ENCODE measurements around the gene HBD.

HBD gene

DNA sequence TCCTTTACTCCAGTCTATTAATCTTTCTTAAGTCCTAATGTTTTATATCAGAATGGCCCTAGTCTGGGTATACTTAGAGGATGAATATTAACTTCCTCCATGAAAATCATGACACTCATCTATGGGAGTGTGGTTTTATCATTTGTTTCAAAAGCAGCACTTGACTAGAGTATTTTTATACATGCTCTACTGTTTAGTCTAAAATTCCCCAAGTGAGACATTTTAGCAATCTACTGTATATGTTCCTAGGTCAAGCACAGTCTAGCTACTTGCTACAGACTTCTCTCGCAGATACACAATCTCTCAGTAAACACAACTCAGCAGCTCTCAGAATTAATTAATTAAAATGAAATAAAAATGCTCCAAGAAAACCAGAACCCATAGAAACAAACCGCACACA, 4.5 kb downstream of the HBD start:
- Mint-ChIP-seq H3K4me3 (no peak overlapping the region), H3K9me3 (no peaks in the 10 kb centered on the region), H3K4me1 (no peaks in the 10 kb centered on the region), H3K27ac (no peak overlapping the region), H3K36me3 (no peaks in the 10 kb centered on the region)
- DNase-seq (ENCODE audit: low spot score in 2 of 2) (no peak), ATAC-seq (no peak)

DNA sequence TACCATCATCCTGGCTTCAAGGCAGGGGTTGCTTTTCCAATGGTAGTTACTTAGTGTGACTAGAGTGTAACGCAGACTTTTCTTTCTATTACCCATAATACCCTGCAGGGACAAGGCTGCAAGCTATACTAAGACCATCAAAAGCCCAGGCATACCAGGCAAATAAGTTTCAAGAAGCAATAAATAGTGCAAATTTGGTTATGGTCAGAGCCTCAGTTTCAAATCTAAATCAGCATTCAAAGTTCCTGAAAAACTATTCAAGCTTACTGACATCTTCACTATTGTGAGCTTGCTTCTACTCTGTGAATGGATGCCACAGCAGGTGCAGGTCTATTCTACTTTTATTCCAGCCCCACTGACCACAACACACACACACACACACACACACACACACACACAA, 4.9 kb downstream of the HBD start:
- ATAC-seq (no peak), DNase-seq (ENCODE audit: low spot score in 2 of 2) (no peak)
- no peak overlapping the region for H3K4me3 Mint-ChIP-seq
- H3K4me1 Mint-ChIP-seq = no peaks in the 10 kb centered on the region
- no peak overlapping the region for H3K27ac Mint-ChIP-seq
- no peaks in the 10 kb centered on the region for H3K9me3 Mint-ChIP-seq
- no peaks in the 10 kb centered on the region for H3K36me3 Mint-ChIP-seq

DNA sequence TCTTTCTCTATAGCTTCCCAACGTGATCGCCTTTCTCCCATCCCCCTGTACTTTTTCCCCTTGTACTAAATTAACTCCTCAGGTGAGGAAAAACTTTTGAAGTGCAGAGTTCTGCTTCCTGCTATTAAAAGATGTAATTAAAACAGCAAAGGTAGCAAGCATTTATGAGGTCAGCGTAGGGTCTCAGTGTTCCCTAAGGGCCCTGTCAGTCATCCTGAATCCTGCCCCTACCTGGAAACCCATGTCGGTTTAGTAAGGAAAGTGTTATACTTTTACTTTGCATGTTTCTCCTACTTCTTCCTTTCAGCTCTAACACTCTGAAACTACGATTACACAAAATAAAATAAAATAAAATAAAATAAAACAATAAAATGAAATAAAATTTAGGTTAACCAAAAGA, 6.2 kb downstream of the HBD start:
- Mint-ChIP-seq H3K36me3 (no peaks in the 10 kb centered on the region), H3K9me3 (no peaks in the 10 kb centered on the region), H3K4me3 (no peak overlapping the region), H3K4me1 (no peaks in the 10 kb centered on the region), H3K27ac (no peak overlapping the region)
- ATAC-seq = no peak
- DNase-seq (ENCODE audit: low spot score in 2 of 2) = no peak

DNA sequence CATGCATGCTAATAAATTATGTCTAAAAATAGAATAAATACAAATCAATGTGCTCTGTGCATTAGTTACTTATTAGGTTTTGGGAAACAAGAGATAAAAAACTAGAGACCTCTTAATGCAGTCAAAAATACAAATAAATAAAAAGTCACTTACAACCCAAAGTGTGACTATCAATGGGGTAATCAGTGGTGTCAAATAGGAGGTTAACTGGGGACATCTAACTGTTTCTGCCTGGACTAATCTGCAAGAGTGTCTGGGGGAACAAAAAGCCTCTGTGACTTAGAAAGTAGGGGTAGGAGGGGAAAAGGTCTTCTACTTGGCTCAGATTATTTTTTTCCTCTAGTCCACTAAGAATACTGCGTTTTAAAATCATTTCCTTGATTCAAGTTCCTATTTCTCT, 6.6 kb downstream of the HBD start:
- H3K4me1 Mint-ChIP-seq = no peaks in the 10 kb centered on the region
- no peak for DNase-seq (ENCODE audit: low spot score in 2 of 2)
- H3K9me3 Mint-ChIP-seq = peaks cover under 1% of the 10 kb centered on the region
- no peak for ATAC-seq
- H3K4me3 Mint-ChIP-seq = no peak overlapping the region
- no peak overlapping the region for H3K27ac Mint-ChIP-seq
- H3K36me3 Mint-ChIP-seq = no peaks in the 10 kb centered on the region

DNA sequence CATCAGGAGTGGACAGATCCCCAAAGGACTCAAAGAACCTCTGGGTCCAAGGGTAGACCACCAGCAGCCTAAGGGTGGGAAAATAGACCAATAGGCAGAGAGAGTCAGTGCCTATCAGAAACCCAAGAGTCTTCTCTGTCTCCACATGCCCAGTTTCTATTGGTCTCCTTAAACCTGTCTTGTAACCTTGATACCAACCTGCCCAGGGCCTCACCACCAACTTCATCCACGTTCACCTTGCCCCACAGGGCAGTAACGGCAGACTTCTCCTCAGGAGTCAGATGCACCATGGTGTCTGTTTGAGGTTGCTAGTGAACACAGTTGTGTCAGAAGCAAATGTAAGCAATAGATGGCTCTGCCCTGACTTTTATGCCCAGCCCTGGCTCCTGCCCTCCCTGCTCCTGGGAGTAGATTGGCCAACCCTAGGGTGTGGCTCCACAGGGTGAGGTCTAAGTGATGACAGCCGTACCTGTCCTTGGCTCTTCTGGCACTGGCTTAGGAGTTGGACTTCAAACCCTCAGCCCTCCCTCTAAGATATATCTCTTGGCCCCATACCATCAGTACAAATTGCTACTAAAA, 7.5 kb downstream of the HBD start, which contains the start of gene HBB:
TSS of gene HBB (minus strand) at position 340 of the 579 bp plus-strand sequence. CDS start at position 290, 50 bp downstream.
- no peaks in the 10 kb centered on the region for H3K36me3 Mint-ChIP-seq
- H3K4me1 Mint-ChIP-seq = no peaks in the 10 kb centered on the region
- H3K4me3 Mint-ChIP-seq = no peak within 1 kb of the TSS
- no peak within 1 kb of the TSS for H3K27ac Mint-ChIP-seq
- H3K9me3 Mint-ChIP-seq = peaks cover 4% of the 10 kb centered on the region
- DNase-seq (ENCODE audit: low spot score in 2 of 2) (no peak), ATAC-seq (peak; percentile 21)

DNA sequence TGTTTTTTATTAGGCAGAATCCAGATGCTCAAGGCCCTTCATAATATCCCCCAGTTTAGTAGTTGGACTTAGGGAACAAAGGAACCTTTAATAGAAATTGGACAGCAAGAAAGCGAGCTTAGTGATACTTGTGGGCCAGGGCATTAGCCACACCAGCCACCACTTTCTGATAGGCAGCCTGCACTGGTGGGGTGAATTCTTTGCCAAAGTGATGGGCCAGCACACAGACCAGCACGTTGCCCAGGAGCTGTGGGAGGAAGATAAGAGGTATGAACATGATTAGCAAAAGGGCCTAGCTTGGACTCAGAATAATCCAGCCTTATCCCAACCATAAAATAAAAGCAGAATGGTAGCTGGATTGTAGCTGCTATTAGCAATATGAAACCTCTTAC, 8.8 kb downstream of the HBD start:
- no peak overlapping the region for H3K27ac Mint-ChIP-seq
- no peaks in the 10 kb centered on the region for H3K36me3 Mint-ChIP-seq
- DNase-seq (ENCODE audit: low spot score in 2 of 2) (no peak), ATAC-seq (no peak)
- H3K4me3 Mint-ChIP-seq = no peak overlapping the region
- no peaks in the 10 kb centered on the region for H3K4me1 Mint-ChIP-seq
- H3K9me3 Mint-ChIP-seq = peaks cover 8% of the 10 kb centered on the region

DNA sequence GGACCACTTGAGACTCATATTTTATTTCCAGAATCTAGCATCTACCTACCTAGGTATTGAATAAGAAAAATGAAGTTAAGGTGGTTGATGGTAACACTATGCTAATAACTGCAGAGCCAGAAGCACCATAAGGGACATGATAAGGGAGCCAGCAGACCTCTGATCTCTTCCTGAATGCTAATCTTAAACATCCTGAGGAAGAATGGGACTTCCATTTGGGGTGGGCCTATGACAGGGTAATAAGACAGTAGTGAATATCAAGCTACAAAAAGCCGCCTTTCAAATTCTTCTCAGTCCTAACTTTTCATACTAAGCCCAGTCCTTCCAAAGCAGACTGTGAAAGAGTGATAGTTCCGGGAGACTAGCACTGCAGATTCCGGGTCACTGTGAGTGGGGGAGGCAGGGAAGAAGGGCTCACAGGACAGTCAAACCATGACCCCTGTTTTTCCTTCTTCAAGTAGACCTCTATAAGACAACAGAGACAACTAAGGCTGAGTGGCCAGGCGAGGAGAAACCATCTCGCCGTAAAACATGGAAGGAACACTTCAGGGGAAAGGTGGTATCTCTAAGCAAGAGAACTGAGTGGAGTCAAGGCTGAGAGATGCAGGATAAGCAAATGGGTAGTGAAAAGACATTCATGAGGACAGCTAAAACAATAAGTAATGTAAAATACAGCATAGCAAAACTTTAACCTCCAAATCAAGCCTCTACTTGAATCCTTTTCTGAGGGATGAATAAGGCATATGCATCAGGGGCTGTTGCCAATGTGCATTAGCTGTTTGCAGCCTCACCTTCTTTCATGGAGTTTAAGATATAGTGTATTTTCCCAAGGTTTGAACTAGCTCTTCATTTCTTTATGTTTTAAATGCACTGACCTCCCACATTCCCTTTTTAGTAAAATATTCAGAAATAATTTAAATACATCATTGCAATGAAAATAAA, 9.5 kb downstream of the HBD start:
- Mint-ChIP-seq H3K4me1 (no peaks in the 10 kb centered on the region), H3K27ac (no peak overlapping the region), H3K36me3 (no peaks in the 10 kb centered on the region), H3K4me3 (no peak overlapping the region), H3K9me3 (peaks cover 8% of the 10 kb centered on the region)
- ATAC-seq (no peak), DNase-seq (ENCODE audit: low spot score in 2 of 2) (no peak)

DNA sequence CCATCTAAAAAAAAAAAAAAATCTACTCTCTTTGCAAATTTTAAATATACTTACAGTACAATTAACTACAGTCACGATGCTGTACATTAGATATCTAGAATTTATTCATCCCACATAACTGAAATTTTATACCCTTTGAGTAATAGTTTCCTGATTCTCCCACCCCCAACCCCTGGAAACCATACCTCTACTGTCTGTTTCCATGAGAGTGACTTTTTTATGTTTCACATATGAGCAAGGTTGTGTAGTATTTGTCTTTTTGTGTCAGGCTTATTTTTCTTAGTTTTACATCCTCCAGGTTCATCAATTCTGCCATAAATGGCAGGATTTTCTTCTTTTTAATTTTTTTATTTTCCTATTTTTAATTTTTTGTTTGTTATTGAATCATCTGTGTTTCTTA, 10.6 kb downstream of the HBD start:
- H3K4me1 Mint-ChIP-seq = no peaks in the 10 kb centered on the region
- DNase-seq (ENCODE audit: low spot score in 2 of 2) (no peak), ATAC-seq (no peak)
- no peak overlapping the region for H3K4me3 Mint-ChIP-seq
- no peak overlapping the region for H3K27ac Mint-ChIP-seq
- no peaks in the 10 kb centered on the region for H3K36me3 Mint-ChIP-seq
- peaks cover 8% of the 10 kb centered on the region for H3K9me3 Mint-ChIP-seq

DNA sequence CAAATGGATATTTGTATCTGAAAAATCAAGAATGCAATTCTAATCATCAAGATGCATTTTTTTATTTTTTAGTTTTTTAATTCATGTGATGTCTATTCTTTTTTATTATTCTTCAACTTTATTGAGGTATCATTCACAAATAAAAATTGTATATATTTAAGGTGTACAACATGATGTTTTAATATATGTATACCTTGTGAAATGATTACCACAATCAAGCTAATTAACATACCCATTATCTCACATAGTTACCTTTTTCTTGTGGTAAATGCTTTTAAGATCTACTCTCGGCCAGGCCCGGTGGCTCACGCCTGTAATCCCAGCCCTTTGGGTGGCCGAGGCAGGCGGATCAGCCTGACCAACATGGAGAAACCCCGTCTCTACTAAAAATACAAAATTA, 11.1 kb downstream of the HBD start:
- no peak for DNase-seq (ENCODE audit: low spot score in 2 of 2)
- H3K4me3 Mint-ChIP-seq = no peak overlapping the region
- H3K4me1 Mint-ChIP-seq = no peaks in the 10 kb centered on the region
- H3K9me3 Mint-ChIP-seq = peaks cover 8% of the 10 kb centered on the region
- H3K36me3 Mint-ChIP-seq = no peaks in the 10 kb centered on the region
- no peak overlapping the region for H3K27ac Mint-ChIP-seq
- ATAC-seq = no peak

DNA sequence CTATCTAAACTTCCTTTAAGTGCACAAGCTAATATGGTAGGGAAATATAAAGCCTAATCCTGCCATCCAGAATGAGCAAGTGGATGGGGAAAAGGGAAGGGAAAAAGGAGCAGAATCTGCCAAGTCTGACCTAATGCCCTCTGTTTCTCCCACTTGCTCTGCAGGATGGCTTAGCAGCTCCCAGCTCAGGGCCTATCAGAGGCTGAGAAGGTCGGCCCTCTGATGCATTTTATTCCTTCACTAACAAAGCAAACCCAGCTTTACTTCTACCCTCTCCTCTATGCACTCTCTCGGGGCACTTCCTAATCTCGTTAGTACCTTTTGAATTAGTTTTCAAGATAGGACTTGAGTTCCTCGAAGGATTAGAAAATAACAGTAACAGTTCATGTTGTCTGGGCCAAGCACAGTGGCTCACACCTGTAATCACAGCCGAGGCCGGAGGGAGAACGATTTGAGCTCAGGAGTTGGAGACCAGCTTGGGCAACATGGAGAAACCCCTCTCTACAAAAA, 23.9 kb downstream of the HBD start:
- DNase-seq (ENCODE audit: low spot score in 2 of 2) (no peak), ATAC-seq (no peak)
- H3K36me3 Mint-ChIP-seq = no peaks in the 10 kb centered on the region
- H3K4me3 Mint-ChIP-seq = no peak overlapping the region
- peaks cover 3% of the 10 kb centered on the region for H3K9me3 Mint-ChIP-seq
- no peak overlapping the region for H3K27ac Mint-ChIP-seq
- no peaks in the 10 kb centered on the region for H3K4me1 Mint-ChIP-seq

DNA sequence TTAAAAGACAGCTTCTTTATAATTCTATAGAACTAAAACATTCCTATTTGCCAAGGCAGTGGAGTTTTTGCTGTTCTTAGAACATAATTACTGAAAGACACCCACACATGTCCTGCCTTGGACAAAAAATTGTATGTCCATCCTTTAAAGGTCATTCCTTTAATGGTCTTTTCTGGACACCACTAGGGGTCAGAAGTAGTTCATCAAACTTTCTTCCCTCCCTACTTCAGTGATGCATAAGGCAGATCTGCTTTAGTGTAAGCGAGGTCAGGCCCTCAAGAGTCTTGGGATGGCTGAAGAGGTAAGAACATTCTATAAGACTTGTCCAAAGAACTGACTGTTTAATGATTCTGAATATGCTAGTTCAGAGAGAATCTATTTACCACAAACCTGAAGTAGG, 29.5 kb downstream of the HBD start:
- Mint-ChIP-seq H3K36me3 (no peaks in the 10 kb centered on the region), H3K27ac (no peak overlapping the region), H3K4me1 (no peaks in the 10 kb centered on the region), H3K4me3 (no peak overlapping the region), H3K9me3 (no peaks in the 10 kb centered on the region)
- ATAC-seq (no peak), DNase-seq (ENCODE audit: low spot score in 2 of 2) (no peak)

DNA sequence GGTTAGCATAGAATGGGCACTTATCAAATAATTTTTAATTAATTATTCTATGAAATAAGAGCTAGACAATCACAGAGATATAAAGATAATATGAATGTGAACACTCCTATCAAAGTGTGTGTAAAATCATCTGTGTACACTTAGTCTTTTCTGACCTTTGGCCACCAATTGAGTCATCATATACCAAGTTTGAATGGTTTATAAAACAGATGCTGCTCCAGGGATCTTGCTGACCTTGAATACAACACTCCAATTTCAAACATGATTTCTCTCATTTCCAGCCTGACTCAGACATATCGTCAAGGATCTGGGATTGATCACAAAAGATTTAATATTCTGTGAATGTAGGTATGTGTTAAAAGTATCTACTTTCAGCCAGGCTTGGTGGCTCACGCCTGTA, 30.9 kb downstream of the HBD start:
- Mint-ChIP-seq H3K36me3 (no peaks in the 10 kb centered on the region), H3K4me3 (no peak overlapping the region), H3K27ac (no peak overlapping the region), H3K4me1 (no peaks in the 10 kb centered on the region), H3K9me3 (no peaks in the 10 kb centered on the region)
- ATAC-seq = no peak
- no peak for DNase-seq (ENCODE audit: low spot score in 2 of 2)

DNA sequence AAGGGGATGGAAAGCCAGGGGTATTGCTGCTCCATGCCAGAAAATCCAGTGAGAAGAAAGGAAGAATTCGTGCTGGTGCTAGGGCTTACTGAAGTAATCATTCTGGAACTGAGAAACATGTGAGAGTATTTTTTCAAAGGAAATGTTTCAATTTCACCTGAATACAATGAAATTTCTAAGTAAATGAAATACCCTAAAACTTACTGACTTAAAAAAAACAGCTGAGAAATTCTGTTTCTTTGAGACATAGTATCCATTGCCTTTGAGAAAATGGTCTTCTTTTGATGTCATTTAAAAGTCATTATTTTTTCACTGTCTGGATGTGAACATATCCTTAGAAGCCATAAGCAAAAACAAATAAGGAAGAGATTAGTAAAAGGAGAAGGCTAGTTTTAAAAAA, 33.7 kb downstream of the HBD start, which contains the start of gene OR51V1:
TSS of gene OR51V1 (minus strand) at position 101 of the 400 bp plus-strand sequence. CDS start at position 101, 0 bp downstream.
- DNase-seq (ENCODE audit: low spot score in 2 of 2) (no peak), ATAC-seq (no peak)
- Mint-ChIP-seq H3K4me3 (no peak within 1 kb of the TSS), H3K4me1 (no peaks in the 10 kb centered on the region), H3K9me3 (no peaks in the 10 kb centered on the region), H3K36me3 (no peaks in the 10 kb centered on the region), H3K27ac (no peak within 1 kb of the TSS)

DNA sequence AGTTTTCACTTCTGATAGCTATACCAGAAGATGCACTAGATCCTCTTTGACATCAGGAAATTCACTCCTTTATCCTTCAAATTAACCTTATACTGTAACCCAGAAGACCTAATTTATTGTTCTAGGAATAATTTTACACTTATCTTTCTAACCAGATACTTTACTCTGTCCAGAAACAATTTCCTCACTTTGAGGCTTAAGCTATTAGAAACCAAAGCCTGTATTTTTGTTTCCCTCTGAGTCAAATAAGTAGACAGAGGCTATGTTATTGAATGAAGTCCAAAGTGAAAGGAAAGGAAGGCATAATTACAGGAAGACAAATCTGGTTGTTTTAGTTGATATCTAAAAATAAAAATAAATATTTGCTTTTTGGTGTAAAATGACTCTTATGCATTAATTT, 36.0 kb downstream of the HBD start:
- no peak for ATAC-seq
- H3K4me3 Mint-ChIP-seq = no peak overlapping the region
- peaks cover under 1% of the 10 kb centered on the region for H3K9me3 Mint-ChIP-seq
- H3K27ac Mint-ChIP-seq = no peak overlapping the region
- H3K4me1 Mint-ChIP-seq = no peaks in the 10 kb centered on the region
- no peak for DNase-seq (ENCODE audit: low spot score in 2 of 2)
- no peaks in the 10 kb centered on the region for H3K36me3 Mint-ChIP-seq

DNA sequence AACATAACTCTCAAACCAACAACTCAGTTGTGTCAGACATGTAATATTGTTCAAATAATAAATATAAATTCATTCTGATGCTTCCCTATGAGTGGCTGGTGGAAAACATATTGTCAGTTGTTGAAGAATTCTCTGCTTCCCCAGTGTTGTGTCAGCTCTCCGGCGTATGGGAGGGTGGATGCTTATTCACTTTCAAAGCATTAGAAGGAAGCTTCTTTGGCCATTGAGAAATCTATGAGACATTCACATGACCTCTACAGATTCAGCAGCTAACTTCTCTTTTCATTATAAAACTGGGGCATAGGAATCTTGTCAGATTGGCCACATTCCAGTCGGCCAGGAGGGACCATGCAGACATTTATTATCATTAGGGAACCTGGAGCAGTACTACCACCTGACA, 36.7 kb downstream of the HBD start:
- ATAC-seq (no peak), DNase-seq (ENCODE audit: low spot score in 2 of 2) (no peak)
- no peak overlapping the region for H3K4me3 Mint-ChIP-seq

DNA sequence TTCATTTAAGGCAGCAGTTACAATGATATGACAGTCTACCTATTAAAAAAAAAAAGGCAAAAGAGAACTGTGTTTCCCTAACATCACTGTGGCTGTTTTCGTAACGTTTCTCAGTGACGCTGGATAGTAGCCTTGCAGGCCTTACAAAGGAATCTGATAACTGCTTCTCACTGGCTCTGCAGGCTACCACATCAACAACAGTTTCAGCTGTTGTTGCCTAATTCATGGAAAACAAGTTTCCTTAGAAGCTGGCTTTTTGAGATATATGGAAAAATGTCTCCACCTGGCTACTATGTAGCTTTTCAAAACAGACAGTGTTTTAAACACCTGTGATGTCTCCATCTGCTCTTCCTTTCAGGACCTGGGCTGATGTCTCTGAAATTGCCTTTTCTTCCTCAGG, 37.6 kb downstream of the HBD start:
- H3K27ac Mint-ChIP-seq = no peak overlapping the region
- H3K4me1 Mint-ChIP-seq = no peaks in the 10 kb centered on the region

More for the DNA sequence above, 36.7 kb downstream of the HBD start:
- H3K36me3 Mint-ChIP-seq = no peaks in the 10 kb centered on the region
- H3K9me3 Mint-ChIP-seq = peaks cover 4% of the 10 kb centered on the region
- no peak overlapping the region for H3K27ac Mint-ChIP-seq
- no peaks in the 10 kb centered on the region for H3K4me1 Mint-ChIP-seq

More for the DNA sequence above, 37.6 kb downstream of the HBD start:
- H3K9me3 Mint-ChIP-seq = peaks cover 4% of the 10 kb centered on the region
- ATAC-seq = no peak
- no peak for DNase-seq (ENCODE audit: low spot score in 2 of 2)
- H3K36me3 Mint-ChIP-seq = no peaks in the 10 kb centered on the region
- no peak overlapping the region for H3K4me3 Mint-ChIP-seq

Measured in stimulated activated effector memory CD8-positive, alpha-beta T cell treated with anti-CD3 and anti-CD28 coated beads, Interleukin-12 subunit alpha, Interleukin-12 subunit beta, amount 100 ng/mL, for 72 hours (primary cell).